ENCODE measurements around the gene PARD3B.

- TF ChIP-seq CTCF (IDR thresholded peaks at IDR 0.05) (no peak), POLR2A (IDR thresholded peaks at IDR 0.05) (no peak)
These were observed 15.3 kb upstream of the PARD3B start for GRCh38 chr2:204529795-204530463.

Measured in lower leg skin (tissue), 3 donors.